Activated CD4-positive, CD25-positive, alpha-beta regulatory T cell (primary cell): ENCODE results near the gene CCDC85C.
"Not testable (repeated sequence)": the region's sequence is repeated elsewhere in the genome, so short reads cannot be mapped to it uniquely, and the experiment has no call there.

ENCODE experiments used
- DNase-seq, 4 experiments: peaks; one replicate each; lab custom pipeline; 2025; lab: John Stamatoyannopoulos, UW

CCDC85C gene

GRCh38 chr14:99603471-99604277 lies at the start of gene CCDC85C:
TSS of gene CCDC85C (minus strand) at chr14:99604207. CDS start at chr14:99603959, 248 bp downstream.
- DNase-seq: peak in 2 of 4 experiments; percentile 27 to 41

DNA sequence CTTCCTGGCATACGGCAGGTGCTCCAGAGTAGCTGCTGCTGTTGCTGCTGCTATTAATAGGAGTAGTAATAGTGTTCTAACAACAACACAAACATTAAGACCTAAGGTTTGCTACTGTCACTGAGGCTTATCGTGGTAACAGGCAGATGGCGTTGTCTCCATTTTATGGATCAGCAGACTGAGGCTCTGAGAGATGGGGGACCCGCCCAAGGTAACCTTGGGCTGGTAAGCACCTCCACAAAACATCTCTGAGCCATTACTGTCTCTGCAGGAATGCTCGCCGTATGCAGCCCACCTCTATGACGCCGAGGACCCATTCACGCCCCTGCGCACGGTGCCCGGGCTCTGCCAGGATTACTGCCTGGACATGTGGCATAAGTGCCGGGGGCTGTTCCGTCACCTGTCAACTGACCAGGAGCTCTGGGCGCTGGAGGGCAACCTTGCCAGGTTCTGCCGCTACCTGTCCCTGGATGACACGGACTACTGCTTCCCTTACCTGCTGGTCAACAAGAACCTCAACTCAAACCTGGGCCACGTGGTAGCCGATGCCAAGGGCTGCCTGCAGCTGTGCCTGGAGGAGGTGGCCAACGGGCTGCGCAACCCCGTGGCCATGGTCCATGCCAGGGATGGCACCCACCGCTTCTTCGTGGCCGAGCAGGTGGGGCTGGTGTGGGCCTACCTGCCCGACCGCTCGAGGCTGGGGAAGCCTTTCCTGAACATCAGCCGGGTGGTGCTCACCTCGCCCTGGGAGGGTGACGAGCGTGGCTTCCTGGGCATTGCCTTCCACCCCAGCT lies 48.1 kb upstream of the CCDC85C start:
- no peak for DNase-seq

DNA sequence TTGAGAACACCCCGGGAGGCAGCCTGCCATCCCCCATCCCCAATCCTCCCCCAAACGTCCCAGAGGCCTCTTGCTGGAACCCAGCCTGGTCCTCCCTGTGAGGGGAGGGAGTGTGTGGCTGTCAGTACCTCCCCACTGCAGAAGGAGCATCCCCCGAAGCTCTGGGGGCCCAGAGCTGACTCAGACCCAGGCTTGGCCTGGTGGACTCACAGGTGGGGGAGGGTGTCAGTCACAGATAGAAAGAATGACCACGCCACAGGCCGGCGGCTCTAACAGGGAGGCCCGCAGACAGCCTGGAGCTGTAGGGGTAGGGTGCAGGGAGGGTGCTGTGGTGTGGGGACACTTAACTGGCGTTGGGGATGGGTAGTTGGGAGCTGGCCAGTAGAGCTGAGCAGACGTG lies 46.2 kb upstream of the CCDC85C start:
- DNase-seq: no peak

GRCh38 chr14:99649643-99650042 lies 45.6 kb upstream of the CCDC85C start:
- DNase-seq: no peak

- no peak for DNase-seq
These were observed 45.2 kb upstream of the CCDC85C start for GRCh38 chr14:99649219-99649618.

GRCh38 chr14:99648027-99648784 lies 44.2 kb upstream of the CCDC85C start:
- no peak for DNase-seq

- no peak for DNase-seq
These were observed 43.4 kb upstream of the CCDC85C start for GRCh38 chr14:99647411-99647810.

DNA sequence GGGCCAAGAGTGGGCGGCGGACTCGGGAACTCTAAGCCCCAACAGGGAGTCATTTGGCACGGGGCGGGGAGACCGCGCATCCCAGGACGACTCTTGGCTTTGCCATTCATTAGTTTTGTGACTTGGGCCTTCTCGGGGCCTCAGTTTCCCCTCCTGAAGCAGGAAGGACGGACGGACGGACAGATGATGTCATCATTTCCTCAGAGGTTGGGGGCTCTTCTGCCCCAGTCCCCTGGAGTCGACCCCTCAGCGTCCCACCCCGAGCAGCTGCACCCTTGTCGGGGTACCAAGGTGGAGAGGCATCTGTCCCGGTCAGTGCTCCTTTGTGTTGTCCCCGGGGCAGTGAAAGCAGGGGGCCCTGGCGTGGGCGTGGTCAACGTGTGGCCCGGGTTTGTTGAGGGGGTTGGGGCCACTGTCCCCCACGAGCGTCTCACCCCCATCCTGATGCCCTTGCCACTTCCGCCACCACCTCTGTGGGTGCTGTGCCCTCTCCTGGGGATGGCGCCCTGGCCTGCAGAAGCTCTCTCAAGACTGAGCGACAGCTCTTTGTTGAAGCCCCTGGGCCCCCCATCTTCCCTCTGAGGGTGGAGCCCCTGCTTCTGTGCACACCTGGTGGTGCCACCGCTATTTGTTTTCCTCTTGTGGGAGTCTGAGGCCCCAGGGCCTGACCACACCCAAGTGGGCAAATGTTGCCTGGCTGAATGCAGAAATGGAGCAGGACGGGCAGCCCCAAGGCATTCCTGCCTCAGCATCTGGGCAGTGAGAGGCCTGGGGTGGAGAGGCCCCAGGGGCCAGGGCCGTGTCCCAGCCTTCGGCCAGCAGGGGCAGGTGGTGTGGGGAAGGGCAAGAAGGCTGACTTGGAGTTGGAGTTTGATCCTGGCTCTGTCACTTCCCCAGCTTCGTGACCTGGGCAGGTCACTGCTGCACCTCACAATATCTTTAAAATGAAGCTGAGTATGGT lies 41.8 kb upstream of the CCDC85C start:
- no peak for DNase-seq

- DNase-seq: no peak
These were observed 40.9 kb upstream of the CCDC85C start, which contains the start of gene HHIPL1 for GRCh38 chr14:99644723-99645544. TSS of gene HHIPL1 (plus strand) at chr14:99645129. CDS start at chr14:99645208, 79 bp downstream.

DNA sequence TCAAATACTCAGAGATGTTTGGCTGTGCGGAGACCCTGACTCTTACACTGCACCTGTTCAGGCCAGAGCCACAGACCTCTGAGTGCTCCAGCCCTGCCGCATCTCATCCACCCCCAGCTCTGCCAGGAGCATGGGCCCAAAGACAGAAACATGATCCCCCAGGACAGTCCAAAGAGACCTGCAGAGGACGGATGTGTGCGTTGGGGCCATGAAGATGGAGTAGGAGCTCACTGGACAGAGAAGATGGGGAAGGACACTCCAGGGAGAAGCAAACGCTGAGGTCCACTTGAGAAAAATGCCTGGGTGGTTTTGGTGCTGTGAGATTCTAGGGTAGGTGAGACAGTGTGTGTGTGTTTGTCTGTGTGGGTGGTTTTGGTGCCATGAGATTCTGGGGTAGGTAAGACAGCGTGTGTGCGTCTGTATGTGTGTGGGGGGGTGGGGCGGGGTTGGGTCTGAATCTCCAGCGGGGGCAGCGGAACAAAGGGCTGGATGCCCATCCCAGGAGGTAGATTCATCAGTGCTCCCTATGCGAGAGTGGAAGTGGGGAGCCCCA lies 40.1 kb upstream of the CCDC85C start:
- DNase-seq: no peak

GRCh38 chr14:99643343-99643742 lies 39.3 kb upstream of the CCDC85C start:
- no peak for DNase-seq

GRCh38 chr14:99642771-99643170 lies 38.8 kb upstream of the CCDC85C start:
- DNase-seq: not testable (repeated sequence)

DNA sequence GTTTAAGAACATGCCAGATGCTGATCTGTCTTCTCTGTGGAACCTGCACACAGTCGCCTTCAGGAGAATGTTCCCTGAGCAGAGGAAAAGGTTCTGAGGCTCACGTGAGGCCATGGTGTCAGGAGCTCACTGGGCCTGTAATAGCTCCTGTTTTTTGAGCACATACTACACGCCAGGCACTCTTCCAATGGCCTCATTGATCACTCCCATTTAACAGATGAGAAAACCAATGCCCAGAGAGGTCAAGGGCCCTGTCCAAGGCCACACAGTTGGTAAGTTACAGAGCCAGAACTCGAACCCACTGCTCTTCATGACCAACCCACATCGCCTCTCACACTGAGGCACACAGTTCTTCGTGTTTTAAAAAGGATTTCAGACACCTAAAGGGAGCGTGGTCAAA lies 33.6 kb upstream of the CCDC85C start:
- DNase-seq: no peak

- DNase-seq: no peak
These were observed 32.5 kb upstream of the CCDC85C start for GRCh38 chr14:99636487-99636886.

GRCh38 chr14:99635116-99635515 lies 31.1 kb upstream of the CCDC85C start:
- DNase-seq: no peak

- no peak for DNase-seq
These were observed 30.4 kb upstream of the CCDC85C start for GRCh38 chr14:99634443-99634842.

GRCh38 chr14:99633918-99634317 lies 29.9 kb upstream of the CCDC85C start:
- no peak for DNase-seq

DNA sequence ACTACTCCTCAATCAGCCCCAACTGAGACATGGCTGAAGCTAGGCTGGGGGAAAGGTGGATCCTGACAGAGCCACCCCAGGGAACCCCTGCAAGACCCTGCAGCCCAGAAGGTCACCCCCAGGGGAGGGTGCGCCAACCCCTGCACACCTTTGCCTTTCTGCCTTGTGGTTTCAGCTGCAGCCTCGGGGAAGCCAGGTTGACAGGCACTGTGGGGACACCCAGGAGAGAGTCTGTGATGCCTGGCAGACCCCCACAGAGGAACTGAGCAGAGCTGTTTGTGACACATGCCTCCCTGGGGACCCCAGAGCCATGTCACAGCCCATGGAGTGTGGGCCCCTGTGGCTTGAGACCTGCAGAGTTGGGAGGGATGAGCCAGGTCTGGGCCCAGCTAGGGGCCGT lies 29.1 kb upstream of the CCDC85C start:
- DNase-seq: no peak

- no peak for DNase-seq
These were observed 28.5 kb upstream of the CCDC85C start for GRCh38 chr14:99632410-99633035.
